Upper lobe of right lung (tissue), 1 donor: ENCODE measurements around the gene OSBPL3. TPM values are rescaled to one million over a fixed set of nuclear protein-coding genes. Genes with fewer than 3 reads are reported as not detected.

Experiments
- ATAC-seq: fragments of 200-7000 bp; cut with Tn5 transposase; one replicate; pipeline ENCODE4 v1.9.1; 2020; ENCODE audit warnings: mild to moderate bottlenecking, moderate library complexity
- DNase-seq: peaks from one replicate; pipeline ENCODE4 v3.0.0-alpha.2; 2020
- H3K27ac ChIP-seq: fragments of 200-600 bp; one replicate; pipeline ENCODE4 v1.8.0; 2022
- H3K27me3 ChIP-seq: fragments of 200-600 bp; one replicate; pipeline ENCODE4 v1.8.0; 2022; ENCODE audit warnings: mild to moderate bottlenecking
- H3K36me3 ChIP-seq: fragments of 200-600 bp; one replicate; pipeline ENCODE4 v1.8.0; 2022
- H3K4me1 ChIP-seq: fragments of 200-600 bp; one replicate; pipeline ENCODE4 v1.8.0; 2022
- H3K4me3 ChIP-seq: fragments of 200-600 bp; one replicate; pipeline ENCODE4 v1.8.0; 2022; ENCODE audit warnings: mild to moderate bottlenecking
- H3K9me3 ChIP-seq: fragments of 200-600 bp; one replicate; pipeline ENCODE4 v1.8.0; 2022
- intact Hi-C: fragments of 100-400 bp; cut with DNase I; formaldehyde crosslinking; loops from one replicate; pipeline ENCODE4 v1.11.0; 2022
- total RNA-seq: library from RNA; stranded (reverse); fragmentation: NEBNext Ultra II Directional; extraction: Animal tissue kit (Norgen Biotek cat#: 25700); gene quantifications from one replicate; pipeline ENCODE4 v1.2.1, GENCODE V29; 2021
- TF ChIP-seq, protein P1 (sequence below): fragments of 200-600 bp; IDR thresholded peaks from one replicate; pipeline ENCODE4 v1.8.0; 2022; ENCODE audit warnings: antibody characterized with exemption
- donor health status: DM: no; HTN: yes; CAD: no; lungs with severe emphysema.

OSBPL3 gene
- total RNA-seq, 1 donor from 2014 or later: 23.7 TPM

DNA sequence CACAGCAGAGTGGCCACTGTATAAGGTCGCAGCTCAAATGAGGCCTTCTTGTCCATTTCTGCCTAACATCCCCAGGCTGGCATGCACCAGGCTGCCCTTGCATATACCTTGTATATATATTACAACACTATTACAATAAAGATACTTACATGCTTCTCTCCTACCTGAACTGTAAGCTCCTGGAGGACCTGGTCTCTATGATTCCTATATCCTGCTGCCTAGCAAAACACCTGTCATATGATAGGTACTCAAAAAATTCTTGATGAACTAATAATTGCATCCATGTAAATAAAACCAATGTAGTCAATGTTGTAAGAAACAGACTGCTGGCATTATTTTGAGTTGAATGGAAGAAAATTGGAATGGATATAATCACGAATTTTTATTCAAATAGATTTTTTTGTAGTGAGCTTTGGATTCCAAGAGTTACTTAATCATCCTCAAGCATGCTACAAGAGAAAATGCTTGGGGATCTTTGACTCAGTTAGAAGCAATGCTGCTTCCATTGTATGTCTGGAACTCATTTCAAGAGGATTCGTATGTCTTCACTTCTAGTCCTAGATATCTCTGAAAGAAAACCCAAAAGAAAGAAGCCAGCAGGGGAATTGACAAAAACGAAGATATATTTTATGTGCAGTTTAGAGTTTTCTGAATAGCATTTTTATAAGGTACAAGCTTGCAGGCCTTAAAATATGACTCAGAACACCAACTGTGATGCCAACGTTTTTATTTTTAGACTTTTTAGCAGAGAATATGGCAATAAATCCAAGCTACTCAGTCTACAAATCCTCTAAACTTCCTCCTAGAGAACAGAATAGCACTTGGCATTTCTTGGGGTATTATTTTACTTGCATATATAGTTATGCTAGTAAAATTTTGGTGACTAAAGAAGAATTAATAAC is 53.1 kb downstream of the OSBPL3 start:
- TF ChIP-seq, protein P1, sequence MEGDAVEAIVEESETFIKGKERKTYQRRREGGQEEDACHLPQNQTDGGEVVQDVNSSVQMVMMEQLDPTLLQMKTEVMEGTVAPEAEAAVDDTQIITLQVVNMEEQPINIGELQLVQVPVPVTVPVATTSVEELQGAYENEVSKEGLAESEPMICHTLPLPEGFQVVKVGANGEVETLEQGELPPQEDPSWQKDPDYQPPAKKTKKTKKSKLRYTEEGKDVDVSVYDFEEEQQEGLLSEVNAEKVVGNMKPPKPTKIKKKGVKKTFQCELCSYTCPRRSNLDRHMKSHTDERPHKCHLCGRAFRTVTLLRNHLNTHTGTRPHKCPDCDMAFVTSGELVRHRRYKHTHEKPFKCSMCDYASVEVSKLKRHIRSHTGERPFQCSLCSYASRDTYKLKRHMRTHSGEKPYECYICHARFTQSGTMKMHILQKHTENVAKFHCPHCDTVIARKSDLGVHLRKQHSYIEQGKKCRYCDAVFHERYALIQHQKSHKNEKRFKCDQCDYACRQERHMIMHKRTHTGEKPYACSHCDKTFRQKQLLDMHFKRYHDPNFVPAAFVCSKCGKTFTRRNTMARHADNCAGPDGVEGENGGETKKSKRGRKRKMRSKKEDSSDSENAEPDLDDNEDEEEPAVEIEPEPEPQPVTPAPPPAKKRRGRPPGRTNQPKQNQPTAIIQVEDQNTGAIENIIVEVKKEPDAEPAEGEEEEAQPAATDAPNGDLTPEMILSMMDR: no peak
- no peak for ATAC-seq
- intact Hi-C loops: no loop called here

DNA sequence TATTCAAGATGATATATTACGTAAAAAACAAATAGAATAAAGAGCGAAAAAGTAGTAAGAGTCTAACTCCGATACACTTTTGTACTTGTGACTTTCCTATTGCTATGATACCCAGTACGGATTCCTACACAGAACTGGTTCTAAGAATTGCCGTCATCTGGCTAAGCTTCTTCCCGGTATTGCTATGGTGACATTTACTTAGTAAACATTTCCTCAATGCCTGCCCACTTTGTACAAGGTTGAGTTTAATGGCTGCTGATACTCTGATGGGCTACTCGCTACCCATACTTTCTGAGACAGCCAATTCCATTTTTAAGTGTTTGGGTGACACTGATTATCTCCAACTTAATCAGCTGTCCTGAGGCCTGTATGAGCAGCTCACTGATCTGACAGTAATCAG is 55.6 kb downstream of the OSBPL3 start:
- ATAC-seq (peak; percentile 79), DNase-seq (no peak)
- Histone ChIP-seq H3K4me3 (no peak overlapping the region), H3K27me3 (no peaks in the 10 kb centered on the region), H3K27ac (no peak overlapping the region), H3K4me1 (peaks cover 18% of the 10 kb centered on the region), H3K9me3 (no peaks in the 10 kb centered on the region), H3K36me3 (no peaks in the 10 kb centered on the region)
- intact Hi-C loops: no loop called here
- TF ChIP-seq, protein P1: no peak

More for the DNA sequence above, 53.1 kb downstream of the OSBPL3 start:
- Histone ChIP-seq H3K9me3 (no peaks in the 10 kb centered on the region), H3K4me3 (no peak overlapping the region), H3K36me3 (no peaks in the 10 kb centered on the region), H3K4me1 (peaks cover 5% of the 10 kb centered on the region), H3K27ac (no peak overlapping the region), H3K27me3 (no peaks in the 10 kb centered on the region)
- no peak for DNase-seq

DNA sequence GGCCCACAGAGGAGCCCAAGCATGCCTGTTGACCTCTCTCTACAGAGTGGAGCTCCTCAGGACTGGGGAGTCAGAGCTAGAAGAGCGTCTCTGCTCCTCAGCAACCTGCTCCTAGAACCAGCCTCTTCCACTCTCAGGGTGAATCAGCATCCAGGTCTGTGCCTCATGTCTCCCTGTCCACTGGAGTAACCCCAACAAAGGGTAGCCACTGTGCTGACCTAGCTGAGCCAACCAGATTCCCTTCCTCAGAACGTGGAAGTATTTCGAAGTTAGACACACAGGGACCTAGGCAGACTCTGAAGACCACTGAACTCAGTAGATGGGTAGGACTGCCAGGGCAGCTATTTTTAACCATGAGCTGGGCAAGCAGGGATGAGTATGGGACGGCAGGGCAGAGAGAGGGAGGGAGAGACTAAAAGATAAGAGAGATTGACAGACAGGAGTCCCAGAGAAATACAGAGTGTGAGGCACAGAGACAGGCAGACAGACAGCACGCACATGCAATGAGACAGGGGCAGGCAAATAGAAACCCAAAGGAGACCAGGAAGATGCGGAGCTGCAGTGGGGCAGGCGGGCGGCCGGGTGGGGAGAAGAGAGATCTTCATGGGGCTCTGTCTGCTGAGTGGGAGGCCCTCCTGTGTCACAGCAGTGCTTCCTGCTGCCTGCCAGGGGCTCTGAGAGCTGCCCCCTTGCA is 56.7 kb downstream of the OSBPL3 start:
- Histone ChIP-seq H3K36me3 (no peaks in the 10 kb centered on the region), H3K27me3 (no peaks in the 10 kb centered on the region), H3K4me3 (no peak overlapping the region), H3K27ac (no peak overlapping the region), H3K4me1 (peaks cover 18% of the 10 kb centered on the region), H3K9me3 (no peaks in the 10 kb centered on the region)
- TF ChIP-seq, protein P1: no peak
- ATAC-seq (no peak), DNase-seq (peak; percentile 58)
- intact Hi-C loops: no loop called here

DNA sequence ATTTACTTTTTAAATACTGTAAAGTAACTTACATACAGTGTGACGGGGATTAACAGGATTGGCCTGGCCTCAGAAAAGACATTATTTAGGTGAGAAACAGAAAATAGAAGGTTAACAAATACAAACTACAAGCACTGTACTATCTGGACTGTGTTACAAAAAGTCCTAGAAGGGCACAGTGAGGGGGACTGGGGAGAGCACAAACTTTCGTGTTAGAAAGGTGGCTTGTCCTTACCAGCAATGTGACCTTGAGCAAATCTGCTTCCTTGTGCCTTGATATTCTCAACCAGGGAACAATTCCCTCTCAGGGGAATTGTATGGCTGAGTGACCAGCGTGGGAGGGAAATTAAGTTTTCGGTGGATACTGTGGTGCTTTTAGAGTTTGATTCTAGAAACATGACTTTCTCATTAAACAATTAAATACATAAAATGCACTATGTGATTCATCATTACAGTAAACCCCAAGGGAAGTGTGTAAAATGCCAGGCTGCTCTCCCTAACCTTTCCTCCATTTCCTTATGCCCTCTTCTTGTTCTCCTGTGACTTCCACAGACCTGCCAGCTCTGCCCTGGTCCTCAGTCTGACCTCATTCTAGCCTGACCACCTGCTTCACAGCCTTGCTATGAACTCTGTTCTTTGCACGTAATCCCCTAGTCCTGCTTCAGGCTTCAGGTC is 57.7 kb downstream of the OSBPL3 start:
- no peaks in the 10 kb centered on the region for H3K27me3 ChIP-seq
- no peaks in the 10 kb centered on the region for H3K9me3 ChIP-seq
- ATAC-seq (peak; percentile 30), DNase-seq (no peak)
- TF ChIP-seq, protein P1: no peak
- H3K27ac ChIP-seq: no peak overlapping the region
- H3K4me3 ChIP-seq: no peak overlapping the region
- intact Hi-C loops: no loop called here
- no peaks in the 10 kb centered on the region for H3K36me3 ChIP-seq
- H3K4me1 ChIP-seq: peaks cover 18% of the 10 kb centered on the region

DNA sequence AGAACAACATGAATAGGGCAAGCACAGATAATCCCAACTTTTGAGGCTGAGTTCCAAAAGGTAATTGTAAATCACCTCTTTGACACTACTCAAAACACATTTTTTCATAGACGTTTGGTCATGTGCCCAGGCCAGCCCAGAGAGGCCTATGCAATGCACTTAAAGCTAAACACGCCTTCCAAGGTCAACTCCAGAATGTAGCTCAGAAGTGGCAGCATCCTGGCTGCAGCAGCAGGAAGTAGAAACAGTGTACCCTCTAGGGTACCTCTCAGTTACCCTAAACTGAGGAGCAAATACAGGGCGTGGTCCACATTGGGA is 58.7 kb downstream of the OSBPL3 start:
- no peak overlapping the region for H3K27ac ChIP-seq
- peak; percentile 67 for DNase-seq
- intact Hi-C loops: no loop called here
- no peak overlapping the region for H3K4me3 ChIP-seq
- ATAC-seq: peak; percentile 89
- TF ChIP-seq, protein P1: no peak
- H3K36me3 ChIP-seq: no peaks in the 10 kb centered on the region
- no peaks in the 10 kb centered on the region for H3K9me3 ChIP-seq
- peaks cover 18% of the 10 kb centered on the region for H3K4me1 ChIP-seq
- H3K27me3 ChIP-seq: no peaks in the 10 kb centered on the region
